GM12874 (cell line): ENCODE results near the gene ZNF774.

Experiments
- CTCF ChIP-seq: IDR thresholded peaks from 2 replicates; pipeline ENCODE4 v1.5.1; 2011; ENCODE audit warnings: low read depth, mild to moderate bottlenecking, control low read depth, low read length, moderate library complexity; ENCODE audit not compliant: insufficient read depth

Gene ZNF774

GRCh38 chr15:90336705-90337141 is 15.4 kb upstream of the ZNF774 start:
- TF ChIP-seq CTCF, result no peak

- TF ChIP-seq CTCF, result no peak
Measured at GRCh38 chr15:90337256-90337655, 14.8 kb upstream of the ZNF774 start.

GRCh38 chr15:90338532-90338931 is 13.6 kb upstream of the ZNF774 start:
- no peak for TF ChIP-seq CTCF

GRCh38 chr15:90340345-90340744 is 11.7 kb upstream of the ZNF774 start:
- TF ChIP-seq CTCF, result no peak

GRCh38 chr15:90343302-90343790 is 8.7 kb upstream of the ZNF774 start:
- TF ChIP-seq CTCF, result no peak

- no peak for TF ChIP-seq CTCF
Measured at GRCh38 chr15:90344662-90345061, 7.4 kb upstream of the ZNF774 start.

- TF ChIP-seq CTCF, result no peak
Measured at GRCh38 chr15:90345857-90346256, 6.2 kb upstream of the ZNF774 start.

- TF ChIP-seq CTCF, result no peak
Measured at GRCh38 chr15:90348456-90348855, 3.6 kb upstream of the ZNF774 start.
